ENCODE results near the gene HBB.

- TF ChIP-seq EZH2 (IDR thresholded peaks at IDR 0.05) (no peak), CTCF (IDR thresholded peaks at IDR 0.05) (no peak)
Observed at GRCh38 chr11:5237420-5237819, 10.5 kb upstream of the HBB start.

Measured in neural progenitor cell (in vitro differentiated cells).